H1 (cell line): ENCODE measurements around the gene RGS6. TPM values are rescaled to one million over a fixed set of nuclear protein-coding genes. Genes with fewer than 3 reads are reported as not detected.

Experiments
- RAD21 ChIP-seq, 2 experiments: IDR thresholded peaks in 1 of 2; conservative IDR thresholded peaks in 1 of 2; 2 replicates each; pipeline ENCODE4 v1.6.1; 2011; ENCODE audit warnings: low read depth in 2 of 2, low read length in 2 of 2, improper control_type of control experiment in 1 of 2, inconsistent platforms in 1 of 2, mild to moderate bottlenecking in 1 of 2, moderate library complexity in 1 of 2
- polyA plus RNA-seq, 7 experiments: library from polyadenylated mRNA; depleted of rRNA in 3 of 7; stranded (reverse) in 5 of 7; unstranded in 2 of 7; fragments of >200 nt in 5 of 7; fragments of 200-250 nt in 2 of 7; gene quantifications; 1 replicate in 5 of 7; 2 replicates in 1 of 7; 4 replicates in 1 of 7; pipeline versions ENCODE4 v1.2.1 to v1.2.3, GENCODE V29; 2011 to 2013; ENCODE audit warnings: missing spikeins in 2 of 7, mixed read lengths in 2 of 7
- total RNA-seq: library from RNA; stranded (reverse); fragmentation: NEBNext Ultra II Directional; extraction: Animal tissue kit (Norgen Biotek cat#: 25700); gene quantifications from 2 replicates; pipeline ENCODE4 v1.2.1, GENCODE V29; 2021

The RGS6 gene
- total and polyA plus RNA-seq, 2 of the 8 experiments (the other 6 are each of a cell fraction or from before 2014, with no cell fraction given), result 0.26 to 1.1 TPM

- no peak for TF ChIP-seq RAD21 (IDR thresholded peaks at IDR 0.05 in 1 of 2, conservative IDR thresholded peaks at IDR 0.05 in 1 of 2; ENCODE audit: low read depth in 2 of 2, low read length in 2 of 2)
These were observed 662.1 kb downstream of the RGS6 start (continued) for GRCh38 chr14:72594099-72594901.
